HG03103 (cell line): Measurements from ENCODE around the gene CTNNBIP1.
A peak's percentile ranks its signal among the peaks of the same experiment; 100 is the strongest.

Source experiments
- ATAC-seq: cut with Tn5 transposase; IDR thresholded peaks from one replicate; pipeline ENCODE4 v1.9.1; 2021; ENCODE audit warnings: low read depth; ENCODE audit not compliant: unreplicated experiment

CTNNBIP1 gene

DNA sequence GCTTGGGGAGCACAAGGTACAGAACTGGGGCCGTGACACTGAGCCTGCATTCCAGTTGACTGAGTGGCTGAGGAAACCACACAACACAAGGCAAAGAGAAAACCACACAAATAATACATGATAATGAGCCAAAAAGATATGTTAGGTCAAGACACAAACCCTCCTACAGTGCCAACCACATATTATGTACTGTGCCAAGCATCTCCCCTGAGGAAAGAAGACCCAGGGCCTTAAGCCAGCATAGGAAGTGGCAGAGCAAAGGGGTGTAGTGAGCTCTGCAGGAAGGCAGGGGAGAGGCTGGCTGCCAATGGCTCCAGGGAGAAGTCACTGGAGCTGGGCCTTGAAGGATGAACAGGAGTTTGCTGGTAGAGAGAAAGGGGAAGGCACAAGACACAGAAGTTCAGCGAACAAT is 28.2 kb downstream of the CTNNBIP1 start:
- no peak for ATAC-seq

DNA sequence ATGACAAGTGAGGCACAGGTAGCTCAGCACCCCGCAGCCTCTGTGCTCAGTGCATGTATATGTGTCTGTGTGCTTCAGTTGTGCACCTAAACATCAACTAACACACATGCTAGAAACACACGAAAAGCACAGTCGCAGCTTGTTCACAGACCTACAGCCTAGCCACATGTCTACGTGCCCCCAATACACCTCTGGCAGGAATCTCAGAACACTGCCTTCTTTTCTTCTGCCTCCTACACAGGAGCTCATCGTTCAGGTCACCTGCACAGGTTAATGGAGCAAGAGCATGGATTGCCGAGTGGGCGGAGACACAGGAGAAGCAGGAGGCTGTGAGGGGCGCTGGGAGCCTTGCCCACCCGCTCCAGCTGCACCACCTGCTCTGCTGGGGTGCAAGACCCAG is 31.7 kb downstream of the CTNNBIP1 start:
- no peak for ATAC-seq

DNA sequence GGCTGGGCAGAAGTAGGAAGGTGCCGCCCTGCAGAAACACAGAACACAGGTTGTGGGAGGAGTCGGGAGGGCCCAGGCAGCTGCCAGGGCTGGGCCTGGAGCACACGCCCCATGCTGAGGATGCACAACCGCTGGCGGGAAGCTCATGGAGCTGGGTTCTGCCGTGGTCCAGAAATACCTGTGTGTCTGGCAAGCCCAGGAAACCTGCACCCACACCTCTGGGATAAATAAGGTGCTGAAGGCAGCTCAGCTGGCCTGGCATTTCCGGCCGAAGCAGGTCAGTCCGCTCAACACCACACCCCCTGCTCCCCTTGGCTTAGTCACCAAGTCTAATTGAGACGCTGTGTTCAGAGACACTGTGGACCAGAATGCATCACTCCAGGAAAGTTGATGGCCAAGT is 32.1 kb downstream of the CTNNBIP1 start:
- ATAC-seq: no peak

DNA sequence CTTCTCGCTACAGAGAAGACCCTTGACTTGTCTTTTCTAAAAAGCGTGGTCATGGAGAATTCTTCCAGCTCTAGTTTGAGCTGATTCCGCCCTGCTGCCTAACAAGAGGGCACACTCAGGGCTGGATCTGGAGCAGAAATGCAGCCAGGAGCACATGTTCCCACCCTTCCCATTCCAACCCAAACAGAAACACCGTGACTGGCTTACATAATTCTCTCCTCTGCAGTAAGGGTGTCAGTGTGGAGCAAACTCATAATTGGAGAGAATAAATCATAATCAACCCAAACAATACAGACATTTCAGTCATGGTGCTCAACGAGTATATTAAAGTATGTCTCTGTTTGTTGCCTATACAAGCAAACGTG is 34.5 kb downstream of the CTNNBIP1 start:
- no peak for ATAC-seq

DNA sequence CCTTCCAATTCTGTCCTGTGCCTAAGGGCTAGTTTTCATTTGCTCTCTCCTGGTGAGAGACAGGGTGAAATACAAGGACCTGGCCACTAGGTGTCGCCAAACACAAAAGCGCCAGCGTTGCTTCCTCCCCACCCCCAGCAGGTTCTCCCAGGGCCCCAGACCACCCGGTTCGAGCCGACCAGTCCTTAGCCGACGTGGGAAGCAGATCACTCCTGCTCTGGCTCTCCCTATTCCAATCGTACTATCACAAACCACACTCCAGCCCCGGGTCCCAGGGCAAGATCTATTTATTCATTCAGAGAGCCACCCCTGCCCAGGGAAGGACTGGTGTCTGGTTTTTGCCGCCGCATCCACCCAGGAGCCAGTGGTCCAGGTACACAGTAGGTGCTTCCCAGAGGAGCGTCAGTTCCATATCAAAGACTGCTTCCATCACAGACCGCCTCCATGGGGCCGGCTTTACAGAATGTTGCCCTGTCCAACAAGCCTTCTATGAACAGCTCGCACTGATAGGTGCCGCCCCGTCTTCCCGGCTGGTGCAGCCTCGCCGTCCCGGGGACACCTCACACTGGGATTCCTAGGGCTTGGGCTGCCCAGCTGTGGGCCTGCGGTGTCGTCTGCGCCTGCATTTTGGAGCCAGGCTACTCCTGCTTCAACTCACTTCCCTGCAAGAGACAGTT is 35.0 kb downstream of the CTNNBIP1 start:
- ATAC-seq: peak; percentile 51

DNA sequence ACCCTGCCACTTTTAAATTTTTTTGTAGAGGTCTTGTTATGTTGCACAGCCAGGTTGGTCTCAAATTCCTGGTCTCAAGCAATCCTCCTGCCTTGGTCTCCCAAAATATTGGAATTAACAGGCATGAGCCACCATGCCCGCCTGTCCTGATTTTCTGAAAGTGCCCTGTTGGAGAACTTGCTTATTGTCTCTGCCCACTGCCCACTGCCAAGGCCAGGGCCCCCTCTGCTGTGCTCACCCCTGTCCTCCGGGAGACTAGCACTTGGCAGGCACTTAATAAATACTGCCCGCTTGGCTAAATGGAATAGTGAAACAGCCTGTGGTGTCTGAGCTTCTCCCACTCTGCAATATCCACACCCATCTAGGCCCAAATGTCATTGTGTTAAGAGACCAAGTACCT is 35.7 kb downstream of the CTNNBIP1 start:
- ATAC-seq: no peak

DNA sequence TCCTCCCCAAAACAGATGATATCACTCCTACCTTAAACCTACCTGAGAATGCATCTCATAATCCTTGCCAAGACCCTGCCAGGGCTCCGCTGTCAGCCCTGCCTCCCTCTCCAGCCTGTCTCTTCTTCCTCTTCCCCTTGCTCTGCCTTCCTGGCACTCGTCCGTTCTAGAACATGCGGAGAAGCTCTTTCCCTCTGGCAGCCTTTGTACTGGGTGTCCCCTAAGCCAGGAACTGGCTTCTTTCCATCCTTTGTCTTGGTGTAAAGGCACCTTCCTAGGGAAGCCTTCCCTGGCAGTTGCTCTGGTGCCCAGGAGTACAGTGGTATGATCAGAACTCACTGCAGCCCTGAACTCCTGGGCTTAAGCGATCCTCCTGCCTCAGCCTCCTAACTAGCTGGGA is 36.1 kb downstream of the CTNNBIP1 start:
- no peak for ATAC-seq

DNA sequence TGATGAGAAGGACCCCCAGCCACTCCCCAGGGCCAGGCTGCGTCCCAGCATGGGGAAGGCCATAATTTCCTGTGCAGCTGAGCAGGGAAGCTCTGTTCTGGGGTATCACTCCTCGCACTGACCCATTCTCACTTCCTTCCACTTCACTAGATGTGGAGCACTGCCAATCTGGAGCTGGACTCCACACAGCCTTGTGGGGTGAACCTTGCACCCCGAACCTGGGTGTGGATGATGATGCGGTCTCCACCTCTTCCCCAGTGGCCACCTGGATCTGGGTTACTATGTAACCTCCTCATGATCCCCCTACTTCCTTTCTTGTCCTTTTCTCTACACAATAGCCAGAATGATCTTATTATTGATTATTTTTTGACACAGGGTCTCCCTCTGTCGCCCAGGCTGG is 36.7 kb downstream of the CTNNBIP1 start:
- no peak for ATAC-seq

DNA sequence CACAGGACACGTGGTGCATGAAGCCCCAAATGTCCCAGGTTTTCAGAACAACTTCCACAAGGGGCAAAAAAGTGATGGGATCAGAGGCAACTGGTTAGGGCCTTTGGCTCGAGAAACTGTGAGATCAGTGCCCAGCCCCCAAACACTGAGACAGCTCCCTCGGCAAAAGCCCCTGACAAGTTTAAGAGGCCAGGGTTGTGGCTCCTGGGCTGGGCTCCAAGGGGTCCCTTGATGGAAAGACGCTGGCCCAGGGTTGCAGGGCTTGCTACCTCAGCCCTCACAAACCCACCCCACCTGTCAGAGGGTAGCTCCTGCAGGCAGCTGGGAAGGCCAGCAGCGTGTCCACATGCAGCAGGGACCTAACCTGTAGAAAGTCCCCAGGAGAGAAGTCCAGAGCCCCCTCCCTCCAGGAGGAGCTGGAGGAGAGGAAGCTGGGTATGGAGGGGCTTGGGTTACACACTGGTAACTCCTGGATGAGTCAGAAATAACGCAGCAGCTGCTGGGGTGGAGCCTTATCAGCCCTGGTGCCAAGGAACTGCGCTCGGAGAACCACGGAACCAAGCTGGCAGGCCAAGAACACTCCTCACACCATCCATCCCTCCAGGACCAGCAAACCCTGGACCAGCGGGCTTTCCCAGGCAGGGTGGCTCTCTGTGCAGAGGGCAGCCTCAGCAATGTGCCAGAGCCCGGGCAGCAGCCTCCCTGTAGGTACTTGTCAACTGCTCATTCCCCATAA is 37.5 kb downstream of the CTNNBIP1 start:
- no peak for ATAC-seq

DNA sequence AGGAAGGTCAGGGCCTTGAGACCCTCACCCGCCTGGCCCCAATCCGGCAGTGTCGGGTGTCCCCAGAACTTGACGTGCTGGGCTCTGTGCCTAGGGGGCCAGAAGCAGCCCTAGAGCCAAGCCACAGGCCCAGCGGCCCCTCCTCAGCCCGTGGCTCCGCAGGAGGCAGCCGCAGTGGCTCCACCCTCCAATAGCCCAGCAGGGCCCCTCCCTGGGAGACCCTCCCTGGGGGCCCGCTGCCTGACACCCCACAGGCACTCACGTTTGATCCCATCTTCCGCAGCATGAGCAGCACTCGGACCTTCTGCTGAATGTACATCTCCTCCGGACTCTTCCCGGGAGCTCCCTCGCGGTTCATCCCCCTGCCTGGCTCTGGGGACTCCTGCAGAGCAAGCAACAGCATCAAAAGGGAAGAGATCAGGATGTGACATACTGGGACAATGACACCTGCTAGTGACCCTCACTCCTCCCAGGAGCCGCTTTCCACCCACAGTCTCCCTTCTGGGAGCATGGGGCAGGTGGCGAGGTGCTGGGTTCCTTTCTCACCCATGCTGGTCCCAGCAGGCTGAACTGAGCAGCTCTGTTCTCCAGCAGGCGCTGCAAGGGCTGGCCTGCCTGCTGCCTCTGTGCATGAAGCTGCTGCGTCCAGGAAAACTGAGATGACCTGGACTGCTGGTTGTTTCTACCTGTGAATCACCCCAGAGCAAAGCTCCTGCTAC is 38.2 kb downstream of the CTNNBIP1 start:
- no peak for ATAC-seq

DNA sequence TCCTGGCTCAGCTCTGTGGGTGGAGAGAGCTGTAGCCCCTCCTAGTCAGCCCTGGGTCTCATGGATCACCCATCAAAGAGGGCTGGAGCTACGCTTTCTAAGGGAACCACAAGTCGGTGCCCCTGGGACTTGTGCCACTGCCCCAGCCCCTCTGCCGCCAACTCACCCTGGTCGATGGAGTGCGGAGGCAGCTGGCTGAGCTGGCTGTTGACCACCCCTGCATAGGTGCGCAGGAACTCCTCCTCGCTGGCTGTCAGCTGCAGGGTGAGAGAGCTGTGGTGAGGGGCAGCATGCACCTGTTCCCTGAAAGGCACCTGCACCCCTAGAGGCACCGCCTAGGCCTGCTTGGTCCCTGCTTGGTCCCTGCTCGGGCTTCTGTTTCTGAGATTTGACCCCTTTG is 39.0 kb downstream of the CTNNBIP1 start:
- no peak for ATAC-seq

DNA sequence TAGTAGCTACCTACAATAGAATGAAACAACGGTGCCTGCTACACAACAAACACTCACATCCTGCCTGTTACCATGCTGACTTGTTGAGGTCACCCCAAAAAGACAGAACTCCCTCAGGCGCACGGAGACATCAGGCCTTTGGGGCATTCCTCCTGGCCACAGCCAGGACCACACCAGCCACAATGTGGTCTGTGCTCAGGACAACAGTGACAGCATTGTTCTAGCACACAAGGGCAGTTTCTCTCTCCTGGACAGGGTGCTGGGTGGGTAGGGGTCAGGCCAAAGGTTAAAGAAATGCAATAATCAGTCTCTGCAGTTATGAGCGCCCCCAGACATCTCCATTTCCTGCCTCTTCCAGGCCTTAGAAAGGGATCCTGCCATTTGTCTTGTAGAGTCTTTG is 39.5 kb downstream of the CTNNBIP1 start:
- ATAC-seq: no peak

DNA sequence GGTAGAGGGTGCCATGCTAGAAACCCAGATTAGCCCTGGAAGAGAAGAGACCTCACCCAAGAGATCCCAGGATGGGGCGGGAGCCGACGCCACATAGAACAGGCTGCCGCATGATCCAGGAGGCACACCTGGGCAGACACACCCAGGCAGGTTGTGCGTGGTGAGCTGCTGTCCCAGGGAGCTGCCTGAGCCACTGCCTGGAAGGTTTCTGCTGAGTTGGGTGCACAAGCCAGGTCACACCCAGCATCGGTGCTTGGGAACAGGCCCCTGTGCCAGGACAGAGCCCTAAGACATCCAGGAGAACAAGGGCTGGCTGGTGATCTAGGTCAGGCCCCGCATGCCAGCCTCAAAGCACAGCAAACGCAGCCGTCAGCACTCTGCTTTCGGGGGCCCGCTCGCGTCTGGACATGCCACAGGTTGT is 40.2 kb downstream of the CTNNBIP1 start:
- no peak for ATAC-seq

DNA sequence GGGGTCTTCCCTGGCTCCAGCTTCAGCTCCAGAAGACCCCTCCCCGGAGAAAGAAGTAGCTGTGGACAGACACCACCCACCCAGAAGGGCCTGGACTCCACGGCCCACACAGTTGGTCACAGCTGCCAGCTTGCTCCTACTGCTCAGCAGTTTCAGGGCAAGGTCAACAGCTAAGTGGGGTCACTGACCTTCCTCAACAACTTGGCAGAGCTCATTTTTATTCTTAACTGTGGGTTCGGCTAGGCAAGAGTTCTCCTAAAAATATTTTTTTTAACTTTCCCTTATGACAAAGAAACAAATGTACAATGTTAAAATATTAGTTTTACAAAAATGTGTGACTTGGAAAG is 41.9 kb downstream of the CTNNBIP1 start:
- ATAC-seq: no peak

DNA sequence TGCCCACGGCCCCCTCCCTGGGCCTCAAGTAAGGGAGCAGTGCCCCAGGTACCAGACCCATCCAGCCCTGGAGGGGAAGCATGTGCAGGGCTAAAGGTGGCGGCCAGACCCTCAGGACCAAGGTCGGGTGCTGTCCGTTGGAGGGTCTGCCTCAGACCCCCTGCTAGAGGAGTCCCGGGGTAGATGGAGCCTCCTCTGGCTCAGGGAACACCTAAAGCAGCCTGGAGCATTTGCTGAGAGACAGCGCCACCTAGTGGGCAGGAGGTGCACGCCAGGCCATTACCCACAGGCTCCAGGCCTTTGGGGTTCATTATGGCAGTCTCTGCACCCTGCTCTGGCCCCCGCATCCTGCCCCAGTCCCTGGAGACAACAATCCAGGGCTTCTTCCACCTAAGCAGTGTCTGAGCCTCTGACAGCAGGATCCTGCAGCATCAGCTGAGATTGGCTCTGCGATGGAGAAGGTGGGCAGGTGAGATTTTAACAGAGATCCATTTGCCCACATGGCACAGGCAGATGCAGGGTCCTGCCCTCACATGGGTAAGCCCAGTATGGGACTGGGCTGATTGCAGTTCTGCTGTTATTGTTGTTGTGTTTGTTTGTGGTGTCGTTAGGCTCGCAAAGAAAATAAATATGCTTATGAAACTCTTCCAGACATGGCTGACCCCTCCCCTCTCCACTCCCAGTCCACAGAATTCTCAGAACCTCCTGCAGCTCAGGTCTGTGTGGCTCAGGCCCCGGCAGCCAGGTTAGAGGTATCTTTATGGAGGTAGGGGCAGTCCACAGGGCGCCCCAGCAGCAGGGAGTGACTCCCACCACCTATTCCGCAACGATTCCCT is 42.4 kb downstream of the CTNNBIP1 start:
- peak; percentile 51 for ATAC-seq

DNA sequence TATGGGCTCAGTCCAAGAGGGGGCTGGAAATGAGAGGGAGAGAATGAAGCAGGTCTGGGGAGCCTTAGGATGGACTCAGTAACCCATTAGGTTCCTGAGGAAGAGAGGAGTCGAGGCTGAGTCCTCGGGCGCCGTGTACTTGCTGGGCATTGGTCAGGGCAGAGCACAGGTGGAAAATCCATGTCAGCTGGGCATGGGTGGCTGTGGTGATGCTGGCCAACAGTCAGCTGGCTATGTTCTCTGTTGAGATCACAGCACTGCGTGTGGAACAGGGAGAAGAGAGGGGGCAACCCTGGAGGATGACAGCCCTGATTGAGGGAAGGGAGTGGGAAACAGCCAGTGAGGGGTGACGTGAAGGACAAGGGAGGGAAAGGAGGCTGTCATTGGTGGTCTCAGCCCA is 43.2 kb downstream of the CTNNBIP1 start:
- no peak for ATAC-seq

DNA sequence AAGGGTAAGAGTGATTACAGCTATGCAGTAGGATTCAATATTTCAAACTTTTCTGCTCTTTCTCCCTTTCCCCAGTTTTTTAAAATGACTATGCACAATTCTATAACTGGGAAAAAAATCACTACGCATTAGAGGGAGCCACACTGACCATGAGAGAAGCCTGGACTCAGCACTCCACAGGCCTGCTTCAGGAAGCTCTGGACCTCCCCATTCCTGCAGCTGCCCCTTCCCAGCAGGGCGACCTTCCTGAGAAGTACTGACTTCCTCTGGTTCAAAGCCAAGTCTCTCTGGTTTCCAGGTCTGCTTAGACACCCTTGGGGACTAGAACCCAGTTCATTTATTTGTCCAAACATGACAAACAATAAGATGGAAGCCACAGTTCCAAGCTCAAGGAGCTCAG is 44.3 kb downstream of the CTNNBIP1 start:
- ATAC-seq: no peak

DNA sequence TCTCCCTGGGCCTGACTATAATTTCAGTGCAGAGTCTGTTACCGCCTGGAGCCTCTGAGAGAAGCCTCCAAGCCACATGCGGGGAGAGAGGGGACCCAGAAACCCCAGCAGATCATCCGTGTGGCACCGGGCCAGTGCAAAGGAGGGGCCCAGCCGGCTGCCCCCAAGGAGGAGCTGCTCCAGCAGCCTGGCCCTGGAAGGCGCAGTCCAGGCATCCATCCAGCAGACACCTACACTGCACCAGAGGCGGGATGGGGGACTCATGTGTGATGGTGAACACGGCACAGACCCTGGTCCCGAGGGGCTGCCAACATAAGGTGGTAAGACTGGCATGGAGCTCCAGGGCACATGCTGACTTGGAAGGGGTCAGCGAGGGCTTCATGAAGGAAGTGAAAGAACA is 46.7 kb downstream of the CTNNBIP1 start:
- no peak for ATAC-seq

DNA sequence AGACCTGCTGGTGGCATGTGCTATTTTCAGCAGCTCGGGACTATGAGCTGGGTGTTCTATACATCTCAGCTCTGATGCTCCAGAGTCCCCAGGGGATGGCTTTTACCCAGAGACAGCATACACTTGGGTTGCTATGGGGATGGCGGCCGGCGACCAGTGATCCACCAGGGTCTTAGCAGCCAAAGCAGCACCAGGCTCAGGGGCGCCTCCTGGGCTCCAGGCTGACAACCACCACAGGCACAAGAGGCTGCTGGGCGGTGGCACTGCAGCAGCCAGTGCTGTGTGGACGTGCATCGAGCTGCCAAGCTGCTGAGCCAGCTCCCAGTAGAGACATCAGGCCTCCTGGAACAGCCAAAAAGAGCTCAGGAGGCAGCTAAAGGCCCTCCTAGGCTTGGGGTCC is 48.7 kb downstream of the CTNNBIP1 start:
- no peak for ATAC-seq

DNA sequence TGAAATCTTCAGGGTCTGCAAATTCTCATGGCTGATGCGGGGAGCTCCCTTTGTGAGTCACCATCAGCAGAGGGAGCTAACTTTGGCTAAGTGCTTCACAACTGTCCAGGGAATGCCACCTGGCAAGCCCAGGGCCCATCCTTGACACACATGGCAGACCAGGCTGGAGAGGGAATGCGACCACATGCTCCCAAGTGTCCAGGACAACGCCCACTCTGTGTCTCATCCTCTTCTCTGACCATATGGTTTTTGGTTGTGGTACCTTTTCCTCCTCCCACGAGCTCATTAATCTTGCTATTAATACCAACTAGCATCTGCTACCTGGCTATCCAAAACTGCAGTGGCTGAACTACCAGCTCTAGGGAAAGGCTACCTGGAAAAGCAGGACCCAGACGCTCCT is 49.2 kb downstream of the CTNNBIP1 start:
- no peak for ATAC-seq
